ENCODE measurements around the gene SARDH. TPM values are rescaled to one million over a fixed set of nuclear protein-coding genes. Genes with fewer than 3 reads are reported as not detected.

SARDH gene
- total and polyA plus RNA-seq, 10 donors: 1.0 to 4.5 (median 2.3) TPM

DNA sequence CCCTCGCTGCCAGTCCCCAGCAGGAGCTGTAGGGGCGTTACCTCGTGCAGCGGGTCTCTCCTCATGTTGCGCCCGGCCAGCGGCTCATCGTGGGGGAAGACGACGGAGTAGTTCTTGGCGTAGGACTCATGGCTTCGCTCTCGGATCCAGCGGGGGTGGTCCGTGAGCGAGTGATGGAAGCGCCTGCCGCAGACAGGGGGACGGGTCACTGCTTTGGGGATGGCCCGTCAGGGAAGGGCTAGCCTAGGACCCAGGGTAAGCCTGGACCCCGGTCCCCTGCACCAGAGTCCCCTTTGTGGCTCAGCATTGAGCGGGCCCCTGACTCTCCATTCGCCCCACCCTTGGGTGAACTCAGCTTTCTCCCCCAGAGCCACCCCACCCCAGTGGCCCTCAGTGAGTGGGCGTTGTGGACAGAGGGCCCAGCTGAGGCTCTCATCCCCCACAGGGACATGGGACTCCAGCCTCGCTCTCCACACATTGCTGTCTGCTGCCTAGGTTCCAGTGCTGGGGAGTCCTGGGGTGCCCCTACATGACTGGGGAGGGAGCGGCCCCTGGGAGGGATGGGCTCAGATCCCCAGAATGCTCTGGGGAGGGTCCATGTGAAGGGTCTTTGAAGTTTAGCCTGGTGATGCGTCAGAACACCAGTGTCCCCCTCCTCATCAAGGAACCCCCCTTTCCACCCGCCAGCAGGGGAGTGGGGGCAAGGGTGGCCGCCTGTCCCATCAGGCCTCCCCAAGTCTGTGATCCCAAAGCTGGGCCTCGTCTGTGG is 29.7 kb downstream of the SARDH start:
- 81 to 93% (median 89%) methylated on average over 10 to 30 of the region's 30 CpGs for WGBS, 5 donors
- H3K27ac ChIP-seq: peak overlapping the region in 1 of 8 donors; percentile 66
- no peaks in the 10 kb centered on the region for H3K9me3 ChIP-seq
- no peaks in the 10 kb centered on the region for H3K36me3 ChIP-seq
- peak; percentile 64 for DNase-seq
- H3K4me1 ChIP-seq: peaks cover 0 to 54% (median 3%) of the 10 kb centered on the region in 6 donors
- intact Hi-C loops (cut with DNase I; ENCODE audit: low total_unique reads): no loop called here
- H3K4me3 ChIP-seq: no peak overlapping the region
- peaks cover 0 to 28% (median 0%) of the 10 kb centered on the region in 7 donors for H3K27me3 ChIP-seq (replicated peaks in 1 of 7)
- TF ChIP-seq, protein P1, sequence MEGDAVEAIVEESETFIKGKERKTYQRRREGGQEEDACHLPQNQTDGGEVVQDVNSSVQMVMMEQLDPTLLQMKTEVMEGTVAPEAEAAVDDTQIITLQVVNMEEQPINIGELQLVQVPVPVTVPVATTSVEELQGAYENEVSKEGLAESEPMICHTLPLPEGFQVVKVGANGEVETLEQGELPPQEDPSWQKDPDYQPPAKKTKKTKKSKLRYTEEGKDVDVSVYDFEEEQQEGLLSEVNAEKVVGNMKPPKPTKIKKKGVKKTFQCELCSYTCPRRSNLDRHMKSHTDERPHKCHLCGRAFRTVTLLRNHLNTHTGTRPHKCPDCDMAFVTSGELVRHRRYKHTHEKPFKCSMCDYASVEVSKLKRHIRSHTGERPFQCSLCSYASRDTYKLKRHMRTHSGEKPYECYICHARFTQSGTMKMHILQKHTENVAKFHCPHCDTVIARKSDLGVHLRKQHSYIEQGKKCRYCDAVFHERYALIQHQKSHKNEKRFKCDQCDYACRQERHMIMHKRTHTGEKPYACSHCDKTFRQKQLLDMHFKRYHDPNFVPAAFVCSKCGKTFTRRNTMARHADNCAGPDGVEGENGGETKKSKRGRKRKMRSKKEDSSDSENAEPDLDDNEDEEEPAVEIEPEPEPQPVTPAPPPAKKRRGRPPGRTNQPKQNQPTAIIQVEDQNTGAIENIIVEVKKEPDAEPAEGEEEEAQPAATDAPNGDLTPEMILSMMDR (IDR thresholded peaks at IDR 0.05 in 8 of 11, conservative IDR thresholded peaks at IDR 0.05 in 3 of 11): no peak
- TF ChIP-seq POLR2AphosphoS5 (IDR thresholded peaks at IDR 0.05) (no peak), POLR2A (IDR thresholded peaks at IDR 0.05) (no peak)

DNA sequence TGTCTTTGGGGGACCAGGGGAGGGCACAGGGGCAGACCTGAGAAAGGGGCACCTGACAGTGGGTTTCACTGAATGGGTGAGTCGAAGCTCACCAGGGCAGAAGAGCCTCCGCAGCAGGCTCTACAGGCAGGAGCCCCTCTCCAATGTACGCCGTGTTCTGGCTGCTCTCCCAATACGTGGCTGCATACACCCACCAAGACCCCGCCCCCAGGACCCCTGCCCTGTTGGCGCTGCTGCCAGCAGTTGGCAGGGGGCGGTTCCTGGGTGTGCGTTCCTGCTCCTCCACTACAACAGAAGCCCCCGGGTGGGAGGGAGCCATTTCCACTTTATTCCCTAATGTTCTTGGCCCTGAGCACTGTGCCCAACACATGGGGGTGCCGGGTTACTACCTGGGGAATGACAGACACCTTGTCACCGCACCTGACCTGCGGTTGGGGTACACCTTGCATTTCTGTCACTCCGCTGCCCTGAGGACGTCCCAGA is 30.3 kb downstream of the SARDH start:
- H3K9me3 ChIP-seq: no peaks in the 10 kb centered on the region
- no peaks in the 10 kb centered on the region for H3K36me3 ChIP-seq
- TF ChIP-seq, protein P1 (IDR thresholded peaks at IDR 0.05 in 8 of 11, conservative IDR thresholded peaks at IDR 0.05 in 3 of 11): no peak
- TF ChIP-seq POLR2AphosphoS5 (IDR thresholded peaks at IDR 0.05) (no peak), POLR2A (IDR thresholded peaks at IDR 0.05) (no peak)
- peaks cover 1 to 54% (median 8%) of the 10 kb centered on the region in 6 donors for H3K4me1 ChIP-seq
- H3K27ac ChIP-seq: peak overlapping the region in 4 of 8 donors; percentile 56 to 71 (median 66)
- peaks cover 0 to 28% (median 1%) of the 10 kb centered on the region in 7 donors for H3K27me3 ChIP-seq (replicated peaks in 1 of 7)
- DNase-seq: peak; percentile 66
- no peak overlapping the region for H3K4me3 ChIP-seq
- WGBS, 5 donors: 86 to 93% (median 87%) methylated on average over 8 to 15 of the region's 15 CpGs
- intact Hi-C loops (cut with DNase I; ENCODE audit: low total_unique reads): no loop called here

DNA sequence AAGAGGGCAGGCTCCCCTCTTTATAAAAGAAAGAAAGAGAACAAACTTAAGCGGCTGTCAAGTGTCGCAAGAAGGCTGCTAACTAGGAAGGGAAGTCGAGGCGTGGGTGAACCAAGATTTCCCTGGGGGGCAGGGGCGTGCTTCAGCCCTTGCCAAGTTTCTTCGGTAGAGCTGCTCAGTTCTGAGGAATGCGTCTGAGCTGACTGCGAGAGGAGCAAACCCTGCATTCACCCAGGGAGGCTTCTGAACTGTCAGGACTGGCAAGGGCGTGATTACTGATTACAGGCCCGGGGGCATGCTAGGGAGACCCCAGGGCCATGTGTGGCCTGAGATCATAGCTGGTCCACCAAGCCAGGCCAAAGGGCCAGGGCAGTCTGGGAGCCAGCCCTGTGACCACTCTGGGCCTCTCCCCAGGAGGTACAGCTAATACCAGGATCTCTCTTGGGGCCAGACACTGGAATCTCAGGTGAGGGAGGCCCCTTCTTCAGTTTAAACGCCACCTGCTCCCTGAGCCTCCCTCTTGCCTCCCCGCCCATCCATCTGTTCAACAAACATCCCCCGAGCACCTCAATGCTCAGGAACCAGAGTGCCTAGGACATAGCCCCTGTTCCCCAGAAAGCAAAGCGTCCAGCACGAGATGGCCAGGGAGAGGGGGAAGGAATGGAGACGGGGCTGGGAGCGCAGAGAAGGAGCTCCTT is 30.9 kb downstream of the SARDH start:
- DNase-seq: peak; percentile 69
- peaks cover 0 to 28% (median 7%) of the 10 kb centered on the region in 7 donors for H3K27me3 ChIP-seq (replicated peaks in 1 of 7)
- intact Hi-C loops (cut with DNase I; ENCODE audit: low total_unique reads): no loop called here
- H3K27ac ChIP-seq: peak overlapping the region in 6 of 8 donors; percentile 55 to 71 (median 65)
- H3K9me3 ChIP-seq: no peaks in the 10 kb centered on the region
- peak in 2 of 3 donors; percentile 49 to 53 for TF ChIP-seq POLR2AphosphoS5 (IDR thresholded peaks at IDR 0.05)
- no peak for TF ChIP-seq POLR2A (IDR thresholded peaks at IDR 0.05)
- 56 to 70% (median 63%) methylated on average over 15 to 17 of the region's 17 CpGs for WGBS, 5 donors
- peaks cover 5 to 59% (median 12%) of the 10 kb centered on the region in 6 donors for H3K4me1 ChIP-seq
- no peaks in the 10 kb centered on the region for H3K36me3 ChIP-seq
- H3K4me3 ChIP-seq: no peak overlapping the region

DNA sequence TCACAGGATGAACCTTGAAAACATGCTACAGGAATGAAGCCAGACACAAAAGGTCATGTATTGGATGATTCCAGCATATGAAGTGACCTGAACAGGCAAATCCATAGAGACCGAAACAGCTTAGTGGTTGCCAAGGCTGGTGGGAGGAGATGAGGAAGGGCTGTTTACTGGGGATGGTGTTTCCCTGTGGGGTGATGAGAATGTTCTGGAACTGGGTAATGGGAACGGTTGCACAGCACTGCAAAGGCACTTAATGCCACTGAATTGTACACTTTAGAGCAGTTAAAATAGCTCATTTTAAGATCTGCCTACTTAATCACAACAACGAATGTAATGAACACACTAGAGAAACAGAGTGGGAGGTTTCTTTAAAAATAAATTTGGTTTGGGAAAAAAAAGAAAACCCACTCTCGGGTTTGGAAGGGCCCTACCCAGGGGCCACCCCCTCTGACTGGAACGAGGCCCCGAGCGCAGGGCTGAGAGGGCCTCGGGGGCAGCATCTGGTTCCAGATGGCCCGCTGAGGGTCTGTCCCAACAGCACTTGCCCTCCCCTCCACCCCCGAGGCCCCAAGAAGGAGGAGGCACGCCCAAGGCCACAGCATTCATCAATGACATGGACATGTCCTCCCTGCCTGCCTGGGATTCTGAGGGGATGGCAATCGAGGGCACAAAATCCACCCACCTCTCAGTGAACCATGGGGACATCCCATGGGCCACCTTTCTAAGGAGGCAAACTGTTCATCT is 31.7 kb downstream of the SARDH start:
- intact Hi-C loops (cut with DNase I; ENCODE audit: low total_unique reads): no loop called here
- Histone ChIP-seq H3K4me3 (no peak overlapping the region), H3K4me1 (peaks cover 9 to 66% (median 17%) of the 10 kb centered on the region in 6 donors), H3K27me3 (replicated peaks in 1 of 7) (peaks cover 0 to 32% (median 11%) of the 10 kb centered on the region in 7 donors), H3K36me3 (no peaks in the 10 kb centered on the region), H3K9me3 (no peaks in the 10 kb centered on the region), H3K27ac (peak overlapping the region in 5 of 8 donors; percentile 56 to 71 (median 65))
- TF ChIP-seq, protein P1 (IDR thresholded peaks at IDR 0.05 in 8 of 11, conservative IDR thresholded peaks at IDR 0.05 in 3 of 11): no peak
- TF ChIP-seq POLR2AphosphoS5 (IDR thresholded peaks at IDR 0.05): peak in 2 of 3 donors; percentile 47 to 62
- 59 to 75% (median 71%) methylated on average over 12 of the region's 12 CpGs for whole genome bisulfite sequencing, 5 donors
- peak; percentile 64 for DNase-seq

Data from spleen (tissue), 11 donors.